Neuron (in vitro differentiated cells): ENCODE measurements around the gene GXYLT2.

ENCODE experiments used
- H2AFZ ChIP-seq: one replicate; pipeline ENCODE4 v1.6.1; 2013; ENCODE audit warnings: low read depth, mild to moderate bottlenecking, inconsistent platforms, low read length, moderate library complexity
- H3K27me3 ChIP-seq: one replicate; pipeline ENCODE4 v1.6.1; 2013; ENCODE audit warnings: low read length; ENCODE audit not compliant: insufficient read depth
- H3K36me3 ChIP-seq: one replicate; pipeline ENCODE4 v1.6.1; 2013; ENCODE audit warnings: low read length; ENCODE audit not compliant: insufficient read depth
- H3K4me1 ChIP-seq: one replicate; pipeline ENCODE4 v1.6.1; 2013; ENCODE audit warnings: low read length; ENCODE audit not compliant: insufficient read depth
- H3K4me3 ChIP-seq: 2 replicates; pipeline ENCODE4 v1.5.1; 2013; ENCODE audit warnings: mild to moderate bottlenecking, low read length, moderate library complexity
- H3K9me3 ChIP-seq: one replicate; pipeline ENCODE4 v1.6.1; 2013; ENCODE audit warnings: low read length

The GXYLT2 gene

DNA sequence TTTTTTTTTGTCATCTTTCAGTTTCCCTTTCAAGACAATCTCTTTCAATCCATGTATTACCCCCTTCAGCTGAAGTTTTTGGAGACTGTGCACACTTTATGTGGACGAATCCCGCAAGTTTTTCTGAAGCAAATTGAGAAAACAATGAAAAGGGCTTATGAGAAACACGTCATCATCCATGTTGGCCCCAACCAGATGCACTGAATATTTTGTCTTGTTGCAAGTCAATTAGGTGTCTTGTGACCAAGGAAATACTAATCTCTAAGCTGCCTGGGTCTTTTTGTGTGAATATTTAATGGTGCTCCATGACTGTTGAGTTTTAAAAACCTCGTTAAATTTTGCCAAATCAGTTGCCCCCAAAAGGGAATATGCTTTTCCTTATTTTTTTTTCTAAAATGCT lies 87.1 kb downstream of the GXYLT2 start:
- H2AFZ ChIP-seq = no peak overlapping the region
- H3K4me1 ChIP-seq = no peaks in the 10 kb centered on the region
- peaks cover 4% of the 10 kb centered on the region for H3K27me3 ChIP-seq
- H3K9me3 ChIP-seq = no peaks in the 10 kb centered on the region
- H3K4me3 ChIP-seq = no peak overlapping the region
- no peaks in the 10 kb centered on the region for H3K36me3 ChIP-seq

- Histone ChIP-seq H3K4me1 (no peaks in the 10 kb centered on the region), H3K36me3 (no peaks in the 10 kb centered on the region), H3K27me3 (peaks cover 4% of the 10 kb centered on the region), H3K4me3 (no peak overlapping the region), H3K9me3 (no peaks in the 10 kb centered on the region), H2AFZ (no peak overlapping the region)
Observed at GRCh38 chr3:72976281-72976741, 88.5 kb downstream of the GXYLT2 start.

- H3K27me3 ChIP-seq = peaks cover 4% of the 10 kb centered on the region
- H2AFZ ChIP-seq = no peak overlapping the region
- H3K4me3 ChIP-seq = no peak overlapping the region
- H3K9me3 ChIP-seq = no peaks in the 10 kb centered on the region
- no peaks in the 10 kb centered on the region for H3K36me3 ChIP-seq
- H3K4me1 ChIP-seq = no peaks in the 10 kb centered on the region
Observed at GRCh38 chr3:72977060-72977808, 89.4 kb downstream of the GXYLT2 start.

DNA sequence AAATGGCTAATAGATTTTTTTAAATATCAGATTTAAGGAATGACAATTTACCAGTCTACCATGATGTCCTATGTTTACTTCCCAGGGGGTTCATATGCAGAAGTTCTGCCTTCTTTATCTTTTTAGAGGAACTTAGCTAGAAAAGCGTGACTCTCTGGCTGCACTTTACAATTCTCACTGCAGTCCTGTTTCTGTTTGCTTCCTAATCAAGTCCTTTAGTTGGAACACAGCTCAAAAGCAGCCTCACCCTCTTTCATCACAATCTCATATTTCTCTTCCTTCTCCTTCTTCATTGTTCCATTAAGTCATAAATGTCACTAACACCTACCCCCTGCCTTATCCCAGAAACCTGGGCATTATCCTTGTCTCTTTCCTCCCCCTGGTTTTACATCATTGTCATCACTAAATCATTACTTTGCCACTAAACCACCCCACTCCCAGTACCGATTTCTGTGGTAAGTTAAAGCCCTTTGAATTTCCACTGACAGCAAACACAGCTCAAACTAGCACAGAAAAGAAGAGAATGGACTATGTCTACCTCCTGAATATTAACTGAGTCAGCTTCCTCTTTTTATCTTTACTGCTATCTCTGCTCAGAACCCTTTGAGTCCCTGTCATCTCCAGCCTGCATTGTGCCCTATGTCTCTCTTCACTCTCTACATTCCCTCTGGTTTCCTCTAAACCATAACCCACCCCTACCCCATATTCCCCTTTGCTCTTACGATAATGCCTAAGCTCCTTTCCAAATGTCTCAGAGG lies 94.9 kb downstream of the GXYLT2 start:
- Histone ChIP-seq H3K4me1 (no peaks in the 10 kb centered on the region), H3K27me3 (no peaks in the 10 kb centered on the region), H2AFZ (no peak overlapping the region), H3K9me3 (no peaks in the 10 kb centered on the region), H3K36me3 (no peaks in the 10 kb centered on the region), H3K4me3 (no peak overlapping the region)

- Histone ChIP-seq H2AFZ (no peak overlapping the region), H3K27me3 (no peaks in the 10 kb centered on the region), H3K4me1 (no peaks in the 10 kb centered on the region), H3K9me3 (no peaks in the 10 kb centered on the region), H3K36me3 (no peaks in the 10 kb centered on the region), H3K4me3 (no peak overlapping the region)
Observed at GRCh38 chr3:72985576-72985975, 97.7 kb downstream of the GXYLT2 start.

DNA sequence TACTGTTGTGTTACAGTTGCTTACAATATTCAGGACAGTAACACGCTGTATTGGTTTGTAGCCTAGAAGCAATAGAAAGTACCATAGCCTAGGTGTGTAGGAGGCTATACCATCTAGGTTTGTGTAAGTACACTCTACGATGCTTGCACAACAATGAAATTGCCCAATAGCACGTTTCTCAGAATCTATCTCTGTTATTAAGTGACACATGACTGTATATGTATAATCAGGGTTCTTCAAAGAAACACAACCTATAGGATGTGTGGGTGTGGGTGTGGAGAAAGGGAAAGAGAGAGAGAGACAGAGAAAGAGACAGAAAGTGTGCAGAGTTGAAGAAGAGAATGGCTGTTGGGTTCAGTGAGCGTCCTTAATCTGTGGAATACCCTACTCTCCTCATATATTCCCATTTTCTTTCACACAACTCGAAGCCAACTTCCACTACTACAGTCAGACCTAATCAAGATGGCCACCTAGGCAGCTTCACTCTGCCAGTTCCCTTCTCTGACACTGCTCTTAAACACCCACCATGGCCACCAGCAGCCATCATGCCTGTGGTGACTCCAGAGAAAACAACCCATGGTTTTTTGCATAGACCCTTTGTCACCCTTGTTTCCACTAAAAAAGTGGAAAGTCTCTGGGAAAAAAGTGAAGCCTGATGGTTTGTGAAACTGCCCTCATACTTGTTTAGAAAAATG lies 103.0 kb downstream of the GXYLT2 start:
- H3K27me3 ChIP-seq = no peaks in the 10 kb centered on the region

GRCh38 chr3:72991522-72991921 lies 103.7 kb downstream of the GXYLT2 start:
- Histone ChIP-seq H3K9me3 (no peaks in the 10 kb centered on the region), H3K4me3 (no peak overlapping the region), H3K27me3 (no peaks in the 10 kb centered on the region), H2AFZ (no peak overlapping the region), H3K36me3 (no peaks in the 10 kb centered on the region), H3K4me1 (no peaks in the 10 kb centered on the region)

More for the DNA sequence above, 103.0 kb downstream of the GXYLT2 start:
- no peak overlapping the region for H3K4me3 ChIP-seq
- no peaks in the 10 kb centered on the region for H3K36me3 ChIP-seq
- H3K4me1 ChIP-seq = no peaks in the 10 kb centered on the region
- H3K9me3 ChIP-seq = no peaks in the 10 kb centered on the region
- no peak overlapping the region for H2AFZ ChIP-seq

GRCh38 chr3:72993391-72993790 lies 105.5 kb downstream of the GXYLT2 start:
- H2AFZ ChIP-seq = no peak overlapping the region
- no peak overlapping the region for H3K4me3 ChIP-seq
- peaks cover 2% of the 10 kb centered on the region for H3K36me3 ChIP-seq
- peaks cover 5% of the 10 kb centered on the region for H3K4me1 ChIP-seq
- no peaks in the 10 kb centered on the region for H3K27me3 ChIP-seq
- no peaks in the 10 kb centered on the region for H3K9me3 ChIP-seq

GRCh38 chr3:72995337-72995736 lies 107.5 kb downstream of the GXYLT2 start:
- Histone ChIP-seq H3K27me3 (no peaks in the 10 kb centered on the region), H3K4me1 (peaks cover 23% of the 10 kb centered on the region), H2AFZ (no peak overlapping the region), H3K4me3 (no peak overlapping the region), H3K36me3 (peaks cover 19% of the 10 kb centered on the region), H3K9me3 (no peaks in the 10 kb centered on the region)

- H3K27me3 ChIP-seq = no peaks in the 10 kb centered on the region
- no peaks in the 10 kb centered on the region for H3K9me3 ChIP-seq
- peaks cover 27% of the 10 kb centered on the region for H3K36me3 ChIP-seq
- peak overlapping the region; percentile 69 for H3K4me3 ChIP-seq
- H2AFZ ChIP-seq = peak overlapping the region; percentile 56
- H3K4me1 ChIP-seq = peaks cover 23% of the 10 kb centered on the region
Observed at GRCh38 chr3:72996121-72996472, 108.3 kb downstream of the GXYLT2 start.

DNA sequence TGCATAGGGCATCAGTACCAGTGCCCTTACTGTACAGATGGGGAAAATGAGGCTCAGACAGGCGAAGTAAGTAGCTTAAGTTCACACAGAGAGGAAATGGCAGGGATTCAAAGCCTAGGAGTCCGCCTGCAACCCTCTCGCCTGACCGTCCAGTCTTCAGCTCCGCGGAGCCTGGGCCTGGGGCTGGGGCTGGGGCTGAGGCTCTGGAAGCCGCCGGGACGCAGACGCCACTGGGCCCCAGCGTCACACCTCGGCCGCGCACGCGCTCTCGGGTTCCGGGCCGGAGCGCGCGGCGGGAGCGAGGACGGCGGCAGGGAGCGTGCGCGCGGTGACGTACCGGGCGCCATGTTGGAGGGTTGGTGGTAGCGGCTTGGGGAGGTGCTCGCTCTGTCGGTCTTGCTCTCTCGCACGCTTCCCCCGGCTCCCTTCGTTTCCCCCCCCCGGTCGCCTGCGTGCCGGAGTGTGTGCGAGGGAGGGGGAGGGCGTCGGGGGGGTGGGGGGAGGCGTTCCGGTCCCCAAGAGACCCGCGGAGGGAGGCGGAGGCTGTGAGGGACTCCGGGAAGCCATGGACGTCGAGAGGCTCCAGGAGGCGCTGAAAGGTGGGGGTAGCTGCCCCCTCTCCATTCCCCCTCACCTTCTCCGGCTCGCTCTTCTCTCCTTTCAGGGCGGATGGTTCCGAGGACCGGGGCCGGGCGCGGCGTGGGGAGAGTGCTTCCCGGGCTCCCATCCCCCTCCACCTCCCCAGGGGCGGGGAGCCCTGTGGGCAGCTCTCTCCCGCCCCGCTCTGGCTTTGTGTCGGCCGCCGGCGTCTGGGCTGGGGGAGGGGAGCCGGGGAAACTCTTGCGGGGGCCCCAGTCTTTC lies 108.9 kb downstream of the GXYLT2 start, which contains the start of gene PPP4R2:
PPP4R2 (plus strand) TSS at position 339 of the 861 bp plus-strand sequence; CDS start at position 566, 227 bp downstream.
- no peaks in the 10 kb centered on the region for H3K9me3 ChIP-seq
- peak within 1 kb of the TSS; percentile 56 for H2AFZ ChIP-seq
- peaks cover 33% of the 10 kb centered on the region for H3K36me3 ChIP-seq
- peaks cover 23% of the 10 kb centered on the region for H3K4me1 ChIP-seq
- H3K27me3 ChIP-seq = no peaks in the 10 kb centered on the region
- H3K4me3 ChIP-seq = peak within 1 kb of the TSS; percentile 69

DNA sequence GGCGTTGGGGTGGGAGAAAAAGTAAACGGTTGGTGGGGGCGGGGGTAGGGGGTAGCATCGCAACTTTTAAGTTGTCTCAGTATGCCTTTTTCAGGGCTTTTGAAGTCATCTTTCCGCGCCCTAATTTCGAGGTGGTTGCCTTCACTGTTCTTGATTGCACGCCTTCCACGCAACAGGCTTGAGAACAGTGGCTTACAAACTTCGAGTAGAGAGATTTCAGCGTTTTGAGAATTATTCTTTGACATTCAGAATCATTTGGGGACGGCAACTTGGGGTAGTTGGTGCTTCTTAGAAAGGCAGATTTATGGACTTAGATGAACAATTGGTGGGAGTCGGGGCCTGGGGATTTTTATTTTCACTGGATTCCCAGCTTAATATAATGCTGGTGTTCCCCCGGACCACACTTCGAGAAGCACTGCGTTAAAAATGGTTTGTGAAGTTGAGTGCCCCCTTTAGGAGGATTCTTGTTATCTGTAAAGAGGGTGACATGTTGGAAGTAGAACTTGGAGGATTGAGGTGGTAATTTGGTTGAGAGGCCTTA lies 109.6 kb downstream of the GXYLT2 start:
- H3K4me1 ChIP-seq = peaks cover 23% of the 10 kb centered on the region
- H3K36me3 ChIP-seq = peaks cover 40% of the 10 kb centered on the region
- H3K9me3 ChIP-seq = no peaks in the 10 kb centered on the region
- H3K4me3 ChIP-seq = peak overlapping the region; percentile 69
- no peaks in the 10 kb centered on the region for H3K27me3 ChIP-seq
- peak overlapping the region; percentile 27 for H2AFZ ChIP-seq
